ENCODE measurements around the gene TASP1. TPM values are rescaled to one million over a fixed set of nuclear protein-coding genes. Genes with fewer than 3 reads are reported as not detected.
"Not testable (repeated sequence)": the region's sequence is repeated elsewhere in the genome, so short reads cannot be mapped to it uniquely, and the experiment has no call there.

Gene TASP1
- total and polyA plus RNA-seq, 7 experiments from 2014 or later, result 10.6 to 19.3 (median 13.3) TPM

DNA sequence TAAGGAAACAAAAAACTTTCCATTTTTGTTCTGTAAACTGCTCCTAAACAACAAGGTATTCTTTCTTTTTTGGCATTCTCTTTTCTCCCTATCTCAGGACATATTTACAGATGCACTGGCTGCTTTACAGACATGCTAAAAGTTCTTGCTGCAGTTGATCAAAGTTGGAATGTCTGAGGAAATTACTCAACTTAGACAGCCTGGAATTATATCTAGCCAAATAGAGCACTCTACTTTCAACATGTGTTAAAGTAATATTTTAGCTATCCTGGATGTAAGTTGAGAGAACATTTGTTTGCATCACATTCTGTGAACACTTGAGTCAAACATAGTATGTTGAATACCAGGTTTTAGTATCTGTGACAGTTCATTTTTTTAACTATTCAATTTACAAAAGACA is 24.8 kb downstream of the TASP1 start:
- no peaks in the 10 kb centered on the region for H3K9me3 Mint-ChIP-seq
- ATAC-seq (no peak), DNase-seq (no peak)
- intact Hi-C loops (cut with micrococcal nuclease), result loop anchor here in 1 of 2 donors (5.0 kb wide), 1 partner anchor 158 kb away; no protein-coding TSS in a partner anchor
- H3K27ac ChIP-seq (ENCODE audit: low read depth, low read length), result no peak overlapping the region
- H3K36me3 Mint-ChIP-seq, result peaks cover 0 to 36% (median 20%) of the 10 kb centered on the region in 5 donors
- H3K4me1 ChIP-seq (ENCODE audit: control insufficient read depth in 2 of 2, insufficient read depth in 2 of 2, low read length in 2 of 2), result no peaks in the 10 kb centered on the region
- no peaks in the 10 kb centered on the region for H3K9me3 ChIP-seq (ENCODE audit: control insufficient read depth in 2 of 3, low read length in 3 of 3)
- peaks cover 0 to 6% (median 0%) of the 10 kb centered on the region in 7 donors for H3K4me1 Mint-ChIP-seq
- H3K4me3 ChIP-seq (ENCODE audit: low read length), result no peak overlapping the region
- no peak overlapping the region for H3K4me3 Mint-ChIP-seq
- POLR2A ChIA-PET, result no interaction called here
- H3K27ac Mint-ChIP-seq, result no peak overlapping the region
- H3K27me3 Mint-ChIP-seq, result no peaks in the 10 kb centered on the region
- no peaks in the 10 kb centered on the region for H3K27me3 ChIP-seq (ENCODE audit: control insufficient read depth in 2 of 2, insufficient read depth in 2 of 2, low read length in 2 of 2)
- CTCF ChIA-PET, result no interaction called here
- H3K36me3 ChIP-seq (ENCODE audit: control insufficient read depth in 2 of 3, insufficient read depth in 3 of 3, low read length in 3 of 3), result no peaks in the 10 kb centered on the region

DNA sequence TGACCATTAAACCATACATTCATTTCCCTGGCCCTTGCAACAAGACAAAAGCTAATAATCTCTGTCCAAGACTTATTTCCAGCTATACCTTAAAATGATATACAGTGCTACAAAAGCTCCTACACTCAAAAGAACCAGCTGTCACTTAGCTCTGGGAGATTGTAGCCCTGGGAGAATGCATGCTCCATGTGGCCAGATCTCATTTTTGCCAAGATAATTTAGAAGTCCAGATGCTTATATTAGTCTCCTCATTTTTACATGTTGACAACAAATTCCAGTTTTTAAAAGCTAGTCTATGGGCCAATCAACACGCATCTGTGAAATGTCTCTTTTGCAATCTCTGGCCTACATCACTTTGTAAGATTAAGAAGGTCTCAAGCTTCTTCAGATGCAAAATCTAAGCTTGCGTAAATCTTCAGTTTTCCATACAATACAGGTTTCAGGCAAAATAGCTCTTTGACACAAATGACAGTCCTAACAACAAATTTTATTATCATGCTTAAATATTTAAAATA is 27.1 kb downstream of the TASP1 start:
- Histone ChIP-seq H3K4me1 (ENCODE audit: control insufficient read depth in 2 of 2, insufficient read depth in 2 of 2, low read length in 2 of 2) (no peaks in the 10 kb centered on the region), H3K27ac (ENCODE audit: low read depth, low read length) (no peak overlapping the region), H3K36me3 (ENCODE audit: control insufficient read depth in 2 of 3, insufficient read depth in 3 of 3, low read length in 3 of 3) (peaks cover 0 to 3% (median 0%) of the 10 kb centered on the region in 3 experiments), H3K9me3 (ENCODE audit: control insufficient read depth in 2 of 3, low read length in 3 of 3) (no peaks in the 10 kb centered on the region), H3K4me3 (ENCODE audit: low read length) (no peak overlapping the region), H3K27me3 (ENCODE audit: control insufficient read depth in 2 of 2, insufficient read depth in 2 of 2, low read length in 2 of 2) (no peaks in the 10 kb centered on the region)
- no peaks in the 10 kb centered on the region for H3K27me3 Mint-ChIP-seq
- H3K9me3 Mint-ChIP-seq, result no peaks in the 10 kb centered on the region
- peaks cover 0 to 6% (median 0%) of the 10 kb centered on the region in 7 donors for H3K4me1 Mint-ChIP-seq
- intact Hi-C loops (cut with micrococcal nuclease), result loop anchor here in 1 of 2 donors (5.0 kb wide), 1 partner anchor 161 kb away; no protein-coding TSS in a partner anchor
- DNase-seq (no peak), ATAC-seq (no peak)
- no peak overlapping the region for H3K4me3 Mint-ChIP-seq
- ChIA-PET POLR2A (no interaction called here), CTCF (interaction anchor here (0.8 kb wide), 1 partner anchor 159 kb away, joined by 4 read pairs; no protein-coding TSS in a partner anchor)
- peaks cover 0 to 38% (median 23%) of the 10 kb centered on the region in 5 donors for H3K36me3 Mint-ChIP-seq
- no peak overlapping the region for H3K27ac Mint-ChIP-seq

DNA sequence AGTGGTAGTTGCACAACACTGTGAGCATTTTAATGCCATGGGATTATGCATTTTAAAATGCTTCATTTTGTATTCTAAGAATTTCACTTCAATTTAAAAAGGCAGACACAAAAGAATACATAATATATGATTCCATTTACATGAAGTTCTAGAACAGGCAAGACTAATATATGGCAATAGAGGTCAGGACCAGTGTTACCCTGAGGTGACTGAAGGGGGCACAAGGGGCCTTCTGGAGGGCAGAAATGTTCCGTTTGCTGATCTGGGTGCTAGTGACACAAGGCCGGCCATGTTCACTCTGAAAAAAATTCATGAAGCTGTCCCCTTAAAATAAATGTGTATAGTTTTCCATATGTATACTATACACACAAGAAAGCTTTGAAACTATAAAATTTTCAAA is 28.5 kb downstream of the TASP1 start:
- no peak overlapping the region for H3K4me3 Mint-ChIP-seq
- ChIA-PET POLR2A (no interaction called here), CTCF (no interaction called here)
- H3K27me3 Mint-ChIP-seq, result no peaks in the 10 kb centered on the region
- peaks cover 0 to 39% (median 20%) of the 10 kb centered on the region in 5 donors for H3K36me3 Mint-ChIP-seq
- Histone ChIP-seq H3K27ac (ENCODE audit: low read depth, low read length) (no peak overlapping the region), H3K9me3 (ENCODE audit: control insufficient read depth in 2 of 3, low read length in 3 of 3) (no peaks in the 10 kb centered on the region), H3K4me1 (ENCODE audit: control insufficient read depth in 2 of 2, insufficient read depth in 2 of 2, low read length in 2 of 2) (no peaks in the 10 kb centered on the region), H3K36me3 (ENCODE audit: control insufficient read depth in 2 of 3, insufficient read depth in 3 of 3, low read length in 3 of 3) (peaks cover 0 to 3% (median 0%) of the 10 kb centered on the region in 3 experiments), H3K27me3 (ENCODE audit: control insufficient read depth in 2 of 2, insufficient read depth in 2 of 2, low read length in 2 of 2) (no peaks in the 10 kb centered on the region), H3K4me3 (ENCODE audit: low read length) (no peak overlapping the region)
- no peak overlapping the region for H3K27ac Mint-ChIP-seq
- peaks cover 0 to 6% (median 0%) of the 10 kb centered on the region in 7 donors for H3K4me1 Mint-ChIP-seq
- intact Hi-C loops (cut with micrococcal nuclease), result loop anchor here in 1 of 2 donors (5.0 kb wide), 1 partner anchor 162 kb away; no protein-coding TSS in a partner anchor
- ATAC-seq, result peak; percentile 40
- DNase-seq, result no peak
- no peaks in the 10 kb centered on the region for H3K9me3 Mint-ChIP-seq

DNA sequence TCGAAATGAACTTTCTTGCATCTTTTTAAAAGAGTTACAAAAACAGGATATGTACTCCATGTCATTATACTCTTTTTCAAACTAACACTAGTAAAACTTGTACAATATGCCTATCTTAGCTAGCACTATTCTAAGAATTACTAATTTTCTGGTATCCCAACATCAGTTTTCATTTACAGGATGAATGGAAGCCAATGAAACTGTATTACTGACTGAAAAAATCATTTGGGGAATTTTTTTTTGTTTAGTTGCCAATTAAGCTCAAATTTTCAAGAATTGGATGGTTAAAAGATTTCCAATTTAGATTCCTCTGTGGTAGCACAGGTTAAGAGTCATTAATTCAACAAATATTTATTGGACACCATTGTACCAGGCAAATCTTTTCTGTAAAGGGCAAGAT is 30.7 kb downstream of the TASP1 start:
- Histone ChIP-seq H3K4me1 (ENCODE audit: control insufficient read depth in 2 of 2, insufficient read depth in 2 of 2, low read length in 2 of 2) (no peaks in the 10 kb centered on the region), H3K27ac (ENCODE audit: low read depth, low read length) (no peak overlapping the region), H3K9me3 (ENCODE audit: control insufficient read depth in 2 of 3, low read length in 3 of 3) (no peaks in the 10 kb centered on the region), H3K36me3 (ENCODE audit: control insufficient read depth in 2 of 3, insufficient read depth in 3 of 3, low read length in 3 of 3) (peaks cover 0 to 3% (median 0%) of the 10 kb centered on the region in 3 experiments), H3K27me3 (ENCODE audit: control insufficient read depth in 2 of 2, insufficient read depth in 2 of 2, low read length in 2 of 2) (no peaks in the 10 kb centered on the region), H3K4me3 (ENCODE audit: low read length) (no peak overlapping the region)
- no peaks in the 10 kb centered on the region for H3K27me3 Mint-ChIP-seq
- no peak overlapping the region for H3K27ac Mint-ChIP-seq
- peaks cover 5 to 53% (median 33%) of the 10 kb centered on the region in 5 donors for H3K36me3 Mint-ChIP-seq
- no peak overlapping the region for H3K4me3 Mint-ChIP-seq
- H3K9me3 Mint-ChIP-seq, result peaks cover 0 to 5% (median 0%) of the 10 kb centered on the region in 11 donors
- H3K4me1 Mint-ChIP-seq, result peaks cover 0 to 6% (median 0%) of the 10 kb centered on the region in 7 donors
- CTCF ChIA-PET, result no interaction called here
- ATAC-seq, result no peak
- intact Hi-C loops (cut with micrococcal nuclease), result loop anchor here in 1 of 2 donors (10.0 kb wide), 1 partner anchor 57 kb away; no protein-coding TSS in a partner anchor
- POLR2A ChIA-PET, result no interaction called here
- DNase-seq, result no peak

DNA sequence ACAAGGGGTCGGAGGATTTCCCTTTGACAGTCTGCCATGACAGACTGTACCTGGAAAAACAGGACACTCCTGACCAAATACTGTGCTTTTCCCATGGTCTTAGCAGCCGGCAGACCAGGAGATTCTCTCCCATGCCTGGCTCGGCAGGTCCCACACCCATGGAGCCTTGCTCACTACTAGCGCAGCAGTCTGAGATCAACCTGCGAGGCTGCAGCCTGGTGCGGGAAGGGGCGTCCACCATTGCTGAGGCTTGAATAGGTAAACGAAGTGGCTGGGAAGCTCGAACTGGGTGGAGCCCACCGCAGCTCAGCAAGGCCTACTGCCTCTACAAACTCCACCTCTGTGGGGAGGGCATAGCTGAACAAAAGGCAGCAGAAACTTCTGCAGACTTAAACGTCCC is 45.3 kb downstream of the TASP1 start:
- DNase-seq; H3K4me1 ChIP-seq (ENCODE audit: control insufficient read depth in 2 of 2, insufficient read depth in 2 of 2, low read length in 2 of 2); POLR2A ChIA-PET; intact Hi-C loops (cut with micrococcal nuclease); CTCF ChIA-PET; H3K27me3 ChIP-seq (ENCODE audit: control insufficient read depth in 2 of 2, insufficient read depth in 2 of 2, low read length in 2 of 2); H3K27ac ChIP-seq (ENCODE audit: low read depth, low read length); H3K27me3 Mint-ChIP-seq; H3K36me3 ChIP-seq (ENCODE audit: control insufficient read depth in 2 of 3, insufficient read depth in 3 of 3, low read length in 3 of 3); ATAC-seq; H3K9me3 ChIP-seq (ENCODE audit: control insufficient read depth in 2 of 3, low read length in 3 of 3); H3K4me3 ChIP-seq (ENCODE audit: low read length); H3K27ac Mint-ChIP-seq; H3K4me3 Mint-ChIP-seq: not testable (repeated sequence)
- Mint-ChIP-seq H3K9me3 (peaks cover 0 to 17% (median 3%) of the 10 kb centered on the region in 11 donors), H3K4me1 (peaks cover 0 to 51% (median 32%) of the 10 kb centered on the region in 7 donors), H3K36me3 (peaks cover 0 to 68% (median 42%) of the 10 kb centered on the region in 5 donors)

DNA sequence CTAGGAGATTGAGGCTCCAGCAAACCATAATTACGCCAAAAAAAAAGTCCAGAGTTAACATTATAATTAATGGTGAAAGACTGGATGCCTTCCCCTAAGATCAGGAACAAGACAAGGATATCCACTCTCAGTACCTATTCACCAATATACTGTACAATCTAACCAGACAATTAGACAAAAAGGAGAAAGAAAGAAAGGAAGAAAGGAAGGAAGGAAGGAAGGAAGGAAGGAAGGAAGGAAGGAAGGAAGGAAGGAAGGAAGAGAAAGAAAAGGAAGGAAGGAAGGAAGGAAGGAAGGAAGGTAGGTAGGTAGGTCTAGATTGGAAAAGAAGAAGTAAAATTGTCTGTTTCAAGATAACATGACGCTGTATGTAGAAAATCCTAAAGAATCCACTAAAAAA is 50.7 kb downstream of the TASP1 start:
- peaks cover 0 to 33% (median 15%) of the 10 kb centered on the region in 11 donors for H3K9me3 Mint-ChIP-seq
- no peaks in the 10 kb centered on the region for H3K4me1 ChIP-seq (ENCODE audit: control insufficient read depth in 2 of 2, insufficient read depth in 2 of 2, low read length in 2 of 2)
- no peak overlapping the region for H3K27ac ChIP-seq (ENCODE audit: low read depth, low read length)
- intact Hi-C loops (cut with micrococcal nuclease), result no loop called here
- no peak overlapping the region for H3K4me3 ChIP-seq (ENCODE audit: low read length)
- no peaks in the 10 kb centered on the region for H3K27me3 ChIP-seq (ENCODE audit: control insufficient read depth in 2 of 2, insufficient read depth in 2 of 2, low read length in 2 of 2)
- peak overlapping the region in 1 of 9 donors; percentile 53 for H3K27ac Mint-ChIP-seq
- H3K9me3 ChIP-seq (ENCODE audit: control insufficient read depth in 2 of 3, low read length in 3 of 3), result peaks cover 0 to 3% (median 0%) of the 10 kb centered on the region in 3 experiments
- H3K4me1 Mint-ChIP-seq, result peaks cover 0 to 25% (median 10%) of the 10 kb centered on the region in 7 donors
- DNase-seq (no peak), ATAC-seq (no peak)
- H3K36me3 Mint-ChIP-seq, result peaks cover 0 to 70% (median 64%) of the 10 kb centered on the region in 5 donors
- no peaks in the 10 kb centered on the region for H3K27me3 Mint-ChIP-seq
- POLR2A ChIA-PET, result no interaction called here
- no peak overlapping the region for H3K4me3 Mint-ChIP-seq
- CTCF ChIA-PET, result no interaction called here
- H3K36me3 ChIP-seq (ENCODE audit: control insufficient read depth in 2 of 3, insufficient read depth in 3 of 3, low read length in 3 of 3), result peaks cover 0 to 11% (median 0%) of the 10 kb centered on the region in 3 experiments

DNA sequence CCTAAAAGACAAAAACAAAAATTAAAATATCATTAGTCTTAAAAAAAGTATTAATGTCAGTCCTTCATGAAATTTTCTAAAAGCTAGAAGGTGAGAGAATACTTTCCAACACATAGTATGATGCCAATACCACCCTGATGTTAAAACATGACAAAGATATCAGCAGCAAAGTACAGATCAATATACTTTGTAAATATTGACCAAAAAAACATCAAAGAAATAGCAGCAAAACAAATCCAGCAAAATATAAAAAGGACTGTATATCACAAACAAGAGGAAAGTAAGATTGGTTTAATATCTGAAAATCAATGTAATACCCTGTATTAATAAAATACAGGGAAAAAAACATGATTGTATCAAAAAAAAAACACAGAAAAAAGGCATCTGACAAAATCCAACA is 51.4 kb downstream of the TASP1 start:
- intact Hi-C loops (cut with micrococcal nuclease), result no loop called here
- peaks cover 0 to 7% (median 0%) of the 10 kb centered on the region in 3 experiments for H3K9me3 ChIP-seq (ENCODE audit: control insufficient read depth in 2 of 3, low read length in 3 of 3)
- no peak overlapping the region for H3K4me3 ChIP-seq (ENCODE audit: low read length)
- no peaks in the 10 kb centered on the region for H3K27me3 Mint-ChIP-seq
- DNase-seq, result no peak
- H3K4me1 ChIP-seq (ENCODE audit: control insufficient read depth in 2 of 2, insufficient read depth in 2 of 2, low read length in 2 of 2), result no peaks in the 10 kb centered on the region
- peaks cover 0 to 24% (median 5%) of the 10 kb centered on the region in 7 donors for H3K4me1 Mint-ChIP-seq
- H3K36me3 Mint-ChIP-seq, result peaks cover 0 to 71% (median 68%) of the 10 kb centered on the region in 5 donors
- H3K27ac ChIP-seq (ENCODE audit: low read depth, low read length), result no peak overlapping the region
- CTCF ChIA-PET, result no interaction called here
- H3K27ac Mint-ChIP-seq, result no peak overlapping the region
- peaks cover 0 to 33% (median 15%) of the 10 kb centered on the region in 11 donors for H3K9me3 Mint-ChIP-seq
- H3K27me3 ChIP-seq (ENCODE audit: control insufficient read depth in 2 of 2, insufficient read depth in 2 of 2, low read length in 2 of 2), result no peaks in the 10 kb centered on the region
- POLR2A ChIA-PET, result no interaction called here
- H3K36me3 ChIP-seq (ENCODE audit: control insufficient read depth in 2 of 3, insufficient read depth in 3 of 3, low read length in 3 of 3), result peaks cover 0 to 17% (median 0%) of the 10 kb centered on the region in 3 experiments
- no peak overlapping the region for H3K4me3 Mint-ChIP-seq
- no peak for ATAC-seq
